Stimulated activated CD8-positive, alpha-beta memory T cell treated with anti-CD3 and anti-CD28 coated beads, Interleukin-12 subunit alpha, Interleukin-12 subunit beta, amount 100 ng/mL, for 4 hours (primary cell): ENCODE measurements around the gene NEO1.

Experiments used
- DNase-seq: peaks from one replicate; pipeline ENCODE4 v3.0.0-alpha.2; 2020; ENCODE audit warnings: low read depth

The NEO1 gene

DNA sequence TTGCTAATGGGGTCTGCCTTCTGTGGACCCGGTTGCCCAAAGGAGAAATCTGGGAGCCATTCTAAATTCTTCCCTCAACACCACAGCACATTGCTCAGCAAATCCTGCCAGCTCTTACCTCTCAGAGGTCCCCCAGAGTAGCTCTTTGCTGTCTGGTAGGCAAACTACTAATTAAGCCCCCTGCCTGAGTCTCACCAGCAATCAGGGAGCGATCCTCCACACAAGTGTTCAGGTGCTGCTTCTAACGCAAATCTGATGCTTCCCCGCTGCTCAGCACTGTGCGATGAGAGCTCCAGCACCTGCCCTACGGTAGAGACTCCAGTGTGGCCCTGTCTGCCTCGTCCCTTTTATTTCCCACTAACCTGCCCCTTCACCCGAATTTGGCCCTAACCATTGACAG is 256.0 kb downstream of the NEO1 start:
- no peak for DNase-seq

DNA sequence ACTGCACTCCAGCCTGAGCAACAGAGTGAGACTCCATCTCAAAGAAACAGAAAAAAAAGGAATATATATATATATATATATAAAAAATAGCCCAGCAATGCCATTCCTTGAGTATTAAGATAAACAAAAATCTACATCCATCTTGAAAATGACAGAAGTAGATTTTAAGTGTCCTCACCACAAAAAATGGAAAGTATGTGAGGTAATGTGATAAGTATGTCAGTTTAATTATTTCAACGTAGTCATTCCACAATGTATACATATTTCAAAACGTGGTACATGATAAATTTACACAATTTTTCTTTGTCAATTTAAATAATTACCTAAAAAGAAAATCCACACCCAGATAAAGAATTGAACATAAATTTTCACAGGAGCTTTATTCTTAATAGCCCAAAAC is 261.6 kb downstream of the NEO1 start:
- no peak for DNase-seq

DNA sequence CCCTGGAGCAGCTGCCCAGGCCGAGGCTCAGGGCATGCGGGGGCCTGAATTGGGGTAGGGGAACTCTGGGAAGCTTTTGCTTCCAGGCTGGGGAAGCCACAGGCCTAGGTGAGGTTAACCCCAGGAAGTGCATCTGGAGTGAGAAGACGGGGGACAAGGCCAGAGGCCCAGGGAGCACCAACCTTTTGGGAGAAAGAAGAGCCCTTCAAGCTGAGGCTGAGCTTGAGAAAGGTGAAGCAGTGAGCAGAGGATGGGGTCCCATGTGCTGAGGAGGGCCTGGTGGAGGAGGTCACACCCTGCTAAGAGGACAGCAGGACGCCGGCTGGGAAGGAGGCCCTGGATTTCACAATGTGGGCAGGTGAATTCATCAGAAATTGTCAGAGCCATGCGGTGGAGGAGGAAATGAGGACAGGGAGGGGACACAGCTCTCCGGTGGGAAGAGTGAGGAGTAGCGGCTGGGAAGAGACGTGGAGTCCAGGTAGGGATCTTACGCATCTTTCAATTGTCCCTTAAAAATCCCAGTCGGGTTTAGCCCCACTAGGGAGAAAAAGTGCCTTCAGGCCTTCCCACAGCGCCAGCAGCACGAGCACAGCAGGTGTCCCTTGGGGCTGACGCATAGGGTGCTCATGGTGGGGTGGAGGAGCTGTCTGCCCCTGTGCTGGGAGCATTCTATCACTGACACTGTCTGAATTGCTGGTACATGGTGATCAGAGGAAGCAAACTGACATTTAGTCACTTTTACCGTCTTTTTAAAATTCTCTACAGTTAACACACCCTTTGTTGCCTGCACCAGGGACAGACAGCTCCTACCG is 265.6 kb downstream of the NEO1 start:
- no peak for DNase-seq

DNA sequence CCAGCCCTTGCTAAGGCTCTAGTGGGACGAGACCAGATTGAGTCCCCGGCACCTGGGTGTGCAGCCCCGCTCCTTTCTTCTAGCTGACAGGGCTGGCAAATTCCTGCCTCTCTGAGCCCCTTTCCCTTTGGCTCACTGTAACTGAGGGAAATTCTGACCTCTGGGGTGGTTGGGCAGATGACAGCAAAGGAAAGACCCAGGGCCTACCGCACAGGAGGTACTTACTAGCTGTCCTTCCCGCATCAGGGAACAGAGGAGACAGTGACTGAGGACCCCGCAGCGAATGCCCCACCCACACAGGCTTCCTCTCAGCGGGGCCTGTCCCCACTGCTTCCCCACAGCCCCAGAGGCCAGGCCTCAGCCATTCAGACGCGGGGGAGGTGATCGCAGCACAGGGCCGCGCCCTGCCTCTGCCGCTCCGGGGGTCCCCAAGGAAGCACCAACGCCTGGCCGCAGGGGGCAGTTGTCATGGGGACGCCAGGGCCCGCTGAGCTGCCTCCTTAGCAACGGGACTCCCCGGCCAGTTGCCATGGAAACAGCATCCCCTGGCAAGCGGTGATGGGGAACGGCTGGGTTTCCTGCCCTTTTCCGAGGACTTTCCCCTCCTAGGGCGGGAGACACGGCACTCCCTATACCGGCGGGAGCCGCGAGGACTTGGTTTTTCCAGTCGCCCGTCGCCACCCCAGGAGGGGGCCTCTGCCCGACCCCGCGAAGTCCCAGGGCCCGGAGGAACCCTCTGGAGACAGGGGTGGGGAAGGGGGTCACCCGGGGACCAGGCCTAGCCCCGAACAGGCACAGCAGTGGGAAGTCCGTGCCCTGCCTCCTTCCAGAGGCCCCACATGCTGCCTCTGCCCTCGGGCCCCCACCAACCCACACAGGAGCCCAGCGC is 266.4 kb downstream of the NEO1 start:
- DNase-seq, result no peak

DNA sequence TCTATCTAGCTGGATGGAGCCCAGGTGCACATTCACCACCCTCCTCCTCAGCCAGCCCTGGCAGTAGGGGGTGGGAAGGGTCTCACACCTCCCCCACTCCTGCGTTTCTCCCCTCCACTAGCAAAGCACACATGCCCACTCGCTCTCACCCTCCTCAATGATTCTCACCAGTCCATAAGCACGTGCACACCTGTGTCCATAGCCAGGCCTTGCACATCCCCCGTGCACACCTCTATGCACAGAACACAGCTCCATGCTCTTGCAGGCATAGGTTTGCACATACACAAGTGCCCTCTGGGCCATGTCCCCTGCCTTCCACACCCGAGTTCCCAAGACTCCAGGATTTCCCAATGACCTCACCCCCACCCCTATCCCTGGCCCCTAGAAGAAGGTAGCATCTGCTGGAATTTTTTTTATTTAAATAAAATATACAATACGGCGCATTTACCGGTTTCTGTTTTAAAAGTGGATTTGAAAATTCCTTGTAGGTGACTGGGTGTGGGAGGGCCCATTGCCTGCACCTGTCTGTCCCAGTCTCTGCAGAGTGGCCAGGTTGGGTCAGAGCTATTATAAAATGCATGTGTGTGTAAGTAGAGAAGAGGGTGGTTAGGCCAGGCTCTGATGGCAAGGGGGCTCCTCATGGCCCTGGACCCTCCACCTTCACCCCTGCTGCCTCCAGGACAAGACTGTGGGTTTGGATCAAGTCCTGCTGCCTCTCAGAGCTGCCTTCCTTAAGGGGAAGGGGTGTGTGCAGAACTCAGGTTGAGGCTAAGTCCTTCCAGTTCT is 267.4 kb downstream of the NEO1 start:
- DNase-seq, result no peak

DNA sequence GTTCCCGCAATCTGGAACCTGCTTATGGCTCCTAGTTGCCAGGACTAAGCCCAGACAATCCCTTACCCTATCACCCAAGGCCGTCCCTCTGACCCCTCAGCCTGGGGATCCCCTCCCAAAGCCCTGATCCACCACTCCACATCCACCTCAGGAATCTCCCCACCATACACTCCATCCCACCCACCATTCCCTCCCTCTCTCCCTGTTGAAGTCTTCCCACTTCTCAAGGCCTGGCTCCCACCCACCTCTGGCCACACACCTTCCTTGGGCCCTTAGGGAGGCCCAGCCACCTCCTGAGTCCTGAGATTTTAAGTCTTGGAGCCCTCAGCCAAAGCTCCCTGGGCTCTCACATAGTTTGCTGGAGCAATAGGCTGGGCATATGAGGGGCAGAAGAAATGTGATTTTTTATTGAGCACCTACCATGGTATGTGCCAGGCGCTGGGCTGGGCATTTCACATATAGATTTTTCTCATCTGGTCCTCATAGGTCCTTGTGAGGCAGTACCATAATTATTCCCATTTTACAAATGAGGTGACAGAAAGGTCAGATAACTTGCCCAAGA is 268.4 kb downstream of the NEO1 start:
- DNase-seq, result no peak

DNA sequence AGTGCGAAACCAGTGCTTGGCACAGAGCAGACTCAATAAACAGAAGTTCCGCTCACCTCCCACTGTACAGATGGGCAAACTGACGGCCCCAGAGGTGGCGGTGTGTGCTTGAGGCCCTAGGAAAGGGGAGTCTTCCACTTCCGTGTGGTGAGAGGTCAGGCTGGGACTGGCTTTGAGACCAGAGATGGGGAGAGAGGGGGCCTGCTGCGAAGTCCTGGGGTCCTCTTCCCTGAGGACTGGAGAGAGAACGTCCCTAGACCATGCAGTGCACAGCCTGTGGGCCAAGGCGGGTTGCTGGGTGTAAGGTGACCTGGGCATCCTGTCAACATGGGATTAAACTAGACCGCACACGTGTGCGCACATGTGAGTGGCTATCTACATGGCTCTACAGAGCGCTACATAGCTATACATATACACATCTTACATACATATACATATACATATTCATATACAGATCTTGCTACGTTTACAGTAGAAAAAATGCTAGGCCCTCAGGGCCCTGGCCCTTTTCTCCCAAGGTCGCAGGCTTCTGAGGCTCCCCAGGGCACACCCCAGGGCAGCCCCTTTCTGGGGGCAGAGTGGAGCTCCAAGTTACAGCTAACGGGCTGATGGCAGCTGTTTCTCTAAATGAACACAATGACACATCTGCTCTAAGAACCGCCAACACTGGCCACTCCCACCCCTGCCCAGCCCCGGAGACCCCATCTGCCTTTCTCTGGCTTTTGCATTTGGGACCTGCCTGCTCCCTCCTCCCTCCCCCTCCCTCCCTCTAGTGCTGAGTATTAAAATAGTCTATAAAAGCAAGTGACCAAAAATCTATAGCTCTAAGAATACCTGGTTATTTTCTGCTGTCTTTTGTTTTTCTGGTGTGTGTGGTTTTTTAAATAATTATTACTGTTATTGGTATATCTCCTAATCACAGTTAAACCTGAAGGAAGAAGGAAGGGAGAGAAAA is 269.5 kb downstream of the NEO1 start:
- DNase-seq, result no peak

DNA sequence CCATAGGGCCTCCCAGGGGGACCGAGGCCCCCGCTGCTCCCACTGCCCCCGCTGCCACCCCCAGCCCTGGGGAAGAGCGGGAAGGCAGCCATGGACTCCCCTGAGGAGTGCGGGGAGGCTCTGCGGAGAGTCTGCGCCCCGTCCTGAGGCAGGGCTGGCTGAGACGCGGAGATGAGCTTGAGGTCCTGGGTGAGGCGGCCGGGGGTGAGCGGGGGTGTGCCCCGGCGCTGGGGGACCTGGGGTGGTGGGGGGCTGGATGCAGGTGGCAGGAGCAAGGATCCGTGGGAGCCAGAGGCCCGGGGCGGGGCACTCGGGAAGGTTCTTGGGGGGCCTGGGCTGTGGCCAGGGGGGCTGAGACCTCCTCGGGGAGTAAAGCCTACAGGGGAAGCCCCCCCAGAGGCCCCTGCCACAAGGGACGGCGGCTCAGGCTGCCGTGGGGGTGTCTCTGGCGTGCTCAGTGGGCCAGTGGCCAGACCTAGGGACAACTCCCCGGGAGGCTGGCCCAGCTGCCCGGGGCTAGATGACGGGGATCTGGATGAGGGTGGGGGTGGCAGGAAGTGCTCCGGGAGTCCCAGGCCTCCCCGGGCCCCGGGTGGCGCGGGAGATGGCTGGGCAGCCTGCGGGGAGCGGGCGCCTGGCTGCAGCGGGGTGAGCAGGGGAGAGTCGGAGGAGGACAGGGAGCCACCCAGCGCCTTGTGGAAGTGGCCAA is 270.6 kb downstream of the NEO1 start:
- no peak for DNase-seq

DNA sequence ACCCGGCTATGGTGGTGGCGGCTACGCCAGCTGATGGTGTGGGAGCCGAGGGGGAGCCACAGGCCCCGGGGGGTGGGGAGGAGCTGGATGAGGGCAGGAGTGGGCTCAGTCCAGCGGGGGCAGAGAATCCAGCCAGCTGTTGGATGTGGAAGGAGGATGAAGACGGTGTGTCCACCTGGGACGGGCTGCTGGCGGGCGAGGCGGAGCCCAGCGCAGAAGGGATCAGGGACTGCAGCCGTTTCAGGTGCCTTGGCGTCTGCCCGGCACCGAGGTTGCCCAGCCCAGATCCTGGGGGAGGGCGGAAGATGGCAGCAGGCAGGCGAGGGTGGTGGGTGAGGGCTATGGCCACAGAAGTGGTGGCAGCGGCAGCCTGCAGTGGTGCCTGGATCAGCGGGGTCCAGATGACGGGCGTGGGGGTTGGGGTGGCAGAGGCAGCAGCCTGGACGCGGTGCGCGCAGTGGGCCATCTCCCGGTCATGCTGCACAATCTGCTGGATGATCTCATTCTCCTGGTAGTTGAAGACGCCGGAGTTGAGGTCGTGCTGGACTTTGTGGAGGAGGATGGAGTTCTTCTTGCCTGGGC is 271.2 kb downstream of the NEO1 start:
- no peak for DNase-seq

DNA sequence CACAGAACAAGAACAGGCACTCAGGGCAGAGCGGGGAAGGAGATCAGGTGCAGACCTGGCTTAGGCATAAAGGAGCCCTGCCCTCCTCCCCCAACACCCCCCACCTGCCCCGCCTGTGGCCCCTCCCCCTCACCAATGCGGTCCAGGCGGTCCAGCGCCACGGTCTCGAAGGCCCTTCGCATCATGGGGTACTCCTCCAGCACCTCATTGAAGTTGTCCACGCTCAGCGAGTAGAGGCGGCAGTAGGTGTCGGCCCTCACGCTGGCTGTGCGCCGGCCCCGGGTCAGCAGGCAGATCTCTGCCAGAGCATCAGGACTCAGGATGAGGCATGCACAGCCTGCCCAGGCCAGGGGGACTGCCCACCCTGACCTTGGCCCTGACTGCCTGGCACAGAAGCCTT is 271.7 kb downstream of the NEO1 start:
- no peak for DNase-seq

DNA sequence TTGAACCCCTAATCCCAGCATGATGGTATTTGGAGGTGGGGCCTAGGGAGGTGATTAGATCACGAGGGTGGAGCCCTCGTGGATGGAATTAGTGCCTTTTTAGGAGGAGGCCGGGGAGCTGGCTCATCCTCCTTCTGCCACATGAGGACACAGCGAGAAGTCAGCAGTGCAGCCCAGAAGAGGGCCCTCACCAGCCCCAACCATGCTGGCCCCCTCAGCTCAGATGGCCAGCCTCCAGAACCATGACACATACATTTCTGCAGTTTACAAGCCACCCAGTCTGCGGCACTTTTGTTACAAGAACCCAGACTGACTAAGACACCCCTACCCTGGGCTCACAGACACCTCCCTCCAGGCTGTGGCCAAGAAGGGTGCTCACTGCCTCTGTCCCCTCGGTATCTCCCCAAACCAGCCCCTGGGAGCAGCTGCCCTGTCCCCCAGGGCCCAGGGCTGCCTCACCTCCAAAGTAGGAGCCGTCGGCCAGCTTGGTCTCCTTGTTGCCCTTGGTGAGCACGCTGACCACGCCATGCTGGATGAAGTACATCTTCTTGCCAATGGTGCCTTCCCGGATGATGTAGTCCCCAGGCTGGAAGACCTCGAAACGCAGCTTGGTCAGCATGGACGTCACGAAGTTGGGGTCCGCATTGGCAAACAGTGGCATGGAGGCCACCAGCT is 272.4 kb downstream of the NEO1 start:
- DNase-seq, result no peak

DNA sequence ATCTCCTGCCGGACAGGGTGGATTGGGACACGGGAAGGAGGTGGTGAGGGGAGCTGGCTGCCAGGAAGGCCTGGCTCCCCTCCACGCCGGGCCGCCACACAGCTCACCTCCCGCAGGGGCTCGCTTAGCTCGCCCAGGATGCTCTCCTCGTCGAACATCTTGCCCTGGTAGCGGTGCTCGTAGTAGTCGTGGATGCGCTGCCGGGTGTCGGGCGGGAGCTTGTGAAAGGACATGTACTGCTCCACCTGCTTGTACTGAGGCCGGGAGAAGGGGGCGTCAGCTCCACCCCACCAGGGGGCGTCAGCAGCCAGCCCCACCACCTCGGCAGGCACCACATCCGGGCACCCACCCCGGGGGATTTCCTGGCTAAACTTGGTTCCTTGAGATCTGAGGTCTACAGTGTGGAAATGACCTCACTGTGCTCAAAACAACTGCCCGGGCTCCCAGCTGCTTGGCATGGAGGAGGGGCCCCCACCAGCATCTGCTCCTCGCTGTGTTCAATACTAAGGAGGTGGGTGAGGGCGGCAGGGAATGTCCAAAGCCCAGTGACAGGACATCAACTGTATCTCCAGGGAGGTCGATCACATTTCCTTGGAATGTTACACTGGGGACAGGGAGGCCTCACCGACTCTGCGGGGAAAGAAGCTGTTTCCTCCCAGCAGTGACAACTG is 273.1 kb downstream of the NEO1 start:
- no peak for DNase-seq

DNA sequence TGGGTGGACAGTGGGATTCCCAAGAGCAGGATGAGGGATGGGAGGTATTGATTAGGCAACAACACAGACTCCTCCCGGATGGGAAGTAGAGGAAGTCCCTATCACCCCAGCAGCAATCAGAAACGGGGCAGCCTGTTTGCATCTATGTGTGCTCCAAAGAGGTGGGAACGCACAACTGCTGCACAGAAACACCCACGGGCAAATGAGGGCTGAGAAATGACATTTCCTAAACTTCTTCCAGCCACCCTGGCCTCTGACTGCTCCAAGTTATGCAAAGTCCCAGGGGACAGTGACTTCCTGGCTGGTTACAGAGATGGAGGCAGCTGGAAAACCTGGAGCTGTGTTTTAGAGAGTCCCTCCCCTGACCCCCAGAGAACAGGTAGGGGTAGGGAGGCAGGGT is 273.9 kb downstream of the NEO1 start:
- DNase-seq, result no peak

DNA sequence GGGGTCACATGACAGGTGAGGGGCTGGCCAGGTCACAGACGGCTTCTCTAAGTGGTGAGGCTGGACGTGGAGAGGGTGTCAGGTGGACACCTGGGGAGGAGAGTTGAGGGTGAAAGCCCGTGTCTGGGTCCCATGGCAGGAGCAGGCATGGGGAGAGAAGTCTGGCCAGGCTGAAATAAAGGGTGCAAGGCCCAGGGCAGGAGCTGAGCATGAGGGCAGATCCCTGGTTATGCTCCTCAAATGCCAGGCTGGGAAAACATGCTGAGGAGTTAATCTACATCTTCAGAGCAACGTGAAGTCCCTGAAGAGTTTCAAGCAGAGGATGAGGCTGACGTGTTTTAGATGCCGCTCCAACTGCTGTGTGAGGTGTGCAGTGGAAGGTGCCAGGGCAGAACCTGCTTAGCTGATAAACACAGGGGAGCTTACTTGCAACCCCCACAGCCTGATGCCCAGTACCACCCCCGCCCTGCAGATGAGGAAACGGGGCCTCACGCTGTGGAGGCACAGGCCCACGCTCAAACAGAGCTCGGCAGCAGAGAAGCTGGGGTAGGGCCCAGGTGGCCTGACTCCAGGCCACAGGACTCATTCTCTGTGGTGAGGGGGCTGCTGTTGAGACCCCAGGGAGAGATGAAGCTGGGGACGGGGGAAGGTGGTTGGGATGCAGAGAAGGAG is 276.0 kb downstream of the NEO1 start:
- no peak for DNase-seq

DNA sequence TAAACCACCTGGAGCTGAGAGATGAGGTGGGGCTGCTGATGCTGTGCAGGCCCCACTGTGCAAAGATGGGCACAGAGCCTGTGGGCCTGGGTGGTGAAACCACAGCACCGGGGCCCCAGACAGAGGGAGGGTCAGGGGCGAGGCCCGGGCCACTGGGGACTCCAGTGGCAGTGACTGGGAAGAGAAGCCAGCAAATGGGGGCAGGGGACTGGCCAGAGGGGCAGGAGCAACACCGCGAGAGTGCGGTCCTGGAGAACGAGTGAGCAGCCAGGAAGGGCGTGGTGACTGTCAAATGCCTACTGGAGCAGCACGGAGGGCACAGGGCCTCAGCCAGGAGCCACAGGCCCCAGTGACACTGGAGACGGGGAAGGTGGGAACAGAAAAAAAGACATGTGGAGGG is 276.7 kb downstream of the NEO1 start:
- no peak for DNase-seq

DNA sequence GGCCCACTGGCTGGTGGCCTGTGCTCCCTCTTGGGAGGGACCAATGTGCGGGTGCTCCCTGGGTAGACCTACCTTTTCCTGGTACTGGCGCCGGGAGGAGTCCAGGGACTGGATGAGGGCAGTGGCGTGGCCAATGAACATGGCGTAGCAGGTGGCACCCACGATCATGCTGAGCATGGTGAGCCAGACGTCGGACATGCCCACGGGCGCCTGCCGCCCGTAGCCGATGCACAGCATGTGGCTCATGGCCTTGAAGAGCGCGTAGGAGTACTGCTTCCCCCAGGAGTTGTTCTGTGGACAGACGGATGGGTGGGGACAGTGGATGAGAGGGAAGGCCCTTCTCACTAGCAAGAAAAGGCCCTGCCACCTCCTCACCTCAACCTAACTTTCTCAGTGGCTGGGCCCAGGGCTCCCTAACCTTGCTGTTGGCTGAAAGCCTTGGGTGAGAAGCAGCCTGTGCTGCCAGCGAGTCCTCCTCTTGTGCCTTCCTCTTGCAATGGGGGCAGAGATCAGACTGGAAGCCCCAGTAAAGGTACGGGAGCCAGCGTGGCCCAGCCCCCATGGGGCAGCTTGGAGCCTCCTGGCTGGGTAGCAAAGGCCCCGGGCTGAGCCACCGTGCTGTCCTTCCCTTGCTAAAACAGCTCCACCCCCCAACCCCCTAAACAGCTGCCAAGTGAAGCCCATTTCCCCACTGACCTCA is 277.4 kb downstream of the NEO1 start:
- no peak for DNase-seq

DNA sequence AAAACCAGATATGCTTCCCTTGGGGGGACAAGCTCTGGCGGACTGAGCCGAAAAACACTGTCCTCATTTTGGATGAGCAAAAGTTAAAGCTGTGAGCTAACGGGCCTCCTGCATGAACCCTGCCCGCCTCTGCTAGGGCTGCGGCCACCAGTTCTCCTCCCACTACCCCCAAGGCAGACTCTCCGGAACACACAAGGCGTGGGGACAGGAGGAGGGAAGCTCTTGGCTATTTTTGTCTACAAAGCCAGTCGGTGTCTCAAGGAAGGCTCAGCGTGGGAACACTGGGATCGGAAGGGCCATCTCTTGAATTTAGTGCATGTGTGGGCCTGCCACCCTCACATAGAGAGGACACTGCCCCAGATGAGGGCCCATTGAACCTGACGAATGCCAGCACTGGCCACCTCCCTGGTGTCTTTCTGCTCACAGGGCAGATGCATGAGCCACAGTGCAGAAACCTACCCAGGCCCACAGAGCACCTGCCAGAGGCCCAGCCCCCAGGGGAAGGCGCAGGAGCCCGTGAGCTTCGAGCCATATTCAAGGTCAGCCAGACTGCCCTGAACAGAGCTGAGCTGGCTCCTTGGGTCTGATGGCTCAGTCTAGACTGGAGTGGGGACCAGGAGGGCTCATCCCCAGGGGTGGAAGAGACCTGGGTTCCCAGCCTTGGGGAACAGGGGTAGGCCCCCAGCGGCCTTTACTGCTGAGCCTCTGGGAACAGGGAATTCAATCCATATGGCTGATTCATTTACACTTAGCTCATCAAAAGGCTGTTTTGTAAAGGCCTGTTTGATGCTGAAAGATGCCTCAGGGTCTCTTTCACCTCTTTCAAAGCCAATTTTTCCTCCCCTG is 278.2 kb downstream of the NEO1 start:
- DNase-seq, result no peak
